Endothelial cell of umbilical vein (primary cell): Measurements from ENCODE around the gene MEGF11. TPM values are rescaled to one million over a fixed set of nuclear protein-coding genes. Genes with fewer than 3 reads are reported as not detected.

Experiments
- BruUV-seq: library from RNA; stranded (reverse); fragments of 400-500 nt; replicated peaks from 2 replicates; lab custom pipeline; 2021; lab: Mats Ljungman, UMichigan
- CTCF ChIA-PET: fragments of 300-600, 350-600 bp; sonication (Branson Sonifier 250); formaldehyde crosslinking; loops from one replicate; lab custom pipeline; 2021; ENCODE audit warnings: antibody characterized with exemption, inconsistent platforms; lab: Charles Lee
- POLR2A ChIA-PET: fragments of 300-600, 350-600 bp; sonication (Branson Sonifier 250); formaldehyde crosslinking; loops from one replicate; lab custom pipeline; 2021; ENCODE audit warnings: antibody characterized with exemption, inconsistent platforms; lab: Charles Lee
- DNase-seq: peaks from one replicate; pipeline ENCODE4 v3.0.0-alpha.2; 2011; ENCODE audit warnings: low read depth, low spot score
- FAIRE-seq: peaks from 2 replicates; lab custom pipeline; 2011; peaks lifted over from hg19 to GRCh38; lab: Jason Lieb, UNC
- H2AFZ ChIP-seq: 2 replicates; pipeline ENCODE4 v1.6.0; 2012; ENCODE audit warnings: low read depth, low read length, control low read depth, inconsistent platforms
- H3K27ac ChIP-seq: 2 replicates; pipeline ENCODE4 v1.5.1; 2011; ENCODE audit warnings: low read depth, mild to moderate bottlenecking, control low read depth, low read length, moderate library complexity; ENCODE audit not compliant: insufficient read depth
- H3K27me3 ChIP-seq, 2 experiments: 2 replicates each; pipeline versions ENCODE4 v1.6.0 to v1.6.1; 2011; ENCODE audit warnings: low read length in 2 of 2, mixed read lengths in 1 of 2; ENCODE audit not compliant: control insufficient read depth in 2 of 2, insufficient read depth in 2 of 2
- H3K36me3 ChIP-seq, 2 experiments: 2 replicates in 1 of 2; 3 replicates in 1 of 2; pipeline ENCODE4 v1.5.1; 2011; ENCODE audit warnings: low read length in 2 of 2, mild to moderate bottlenecking in 1 of 2, moderate library complexity in 1 of 2; ENCODE audit not compliant: control insufficient read depth in 2 of 2, insufficient read depth in 2 of 2; ENCODE audit errors: extremely low read depth in 1 of 2
- H3K4me1 ChIP-seq: 3 replicates; pipeline ENCODE4 v1.5.1; 2011; ENCODE audit warnings: mild to moderate bottlenecking, low read length; ENCODE audit not compliant: control insufficient read depth, insufficient read depth; ENCODE audit errors: extremely low read depth
- H3K4me2 ChIP-seq: 2 replicates; pipeline ENCODE4 v1.6.1; 2011; ENCODE audit warnings: low read length, control low read depth, mixed read lengths; ENCODE audit not compliant: insufficient read depth
- H3K4me3 ChIP-seq, 3 experiments: fragments of 200-600 bp in 1 of 3; sonication (generic), shearing (Covaris generic) in 1 of 3; replicated peaks in 1 of 3; 2 replicates each; pipeline ENCODE4 v1.5.1; 2011 to 2016; ENCODE audit warnings: control low read depth in 3 of 3, low read length in 3 of 3, mild to moderate bottlenecking in 2 of 3, inconsistent platforms in 1 of 3, low read depth in 1 of 3, moderate library complexity in 1 of 3; ENCODE audit not compliant: insufficient read depth in 1 of 3
- H3K79me2 ChIP-seq: 2 replicates; pipeline ENCODE4 v1.6.0; 2012; ENCODE audit warnings: low read length, inconsistent platforms; ENCODE audit not compliant: control insufficient read depth, insufficient read depth
- H3K9ac ChIP-seq: replicated peaks from 2 replicates; pipeline ENCODE3; 2011; ENCODE audit warnings: low read length, control low read depth; ENCODE audit not compliant: insufficient read depth; ENCODE audit errors: extremely low read depth
- H3K9me1 ChIP-seq: replicated peaks from 3 replicates; pipeline ENCODE4 v1.6.0; 2011; ENCODE audit warnings: mild to moderate bottlenecking, low read length; ENCODE audit not compliant: control insufficient read depth, insufficient read depth; ENCODE audit errors: extremely low read depth
- H3K9me3 ChIP-seq: replicated peaks from 2 replicates; pipeline ENCODE4 v1.5.1; 2012; ENCODE audit warnings: low read length, inconsistent platforms; ENCODE audit not compliant: control insufficient read depth, insufficient read depth
- H4K20me1 ChIP-seq: replicated peaks from 2 replicates; pipeline ENCODE3; 2011; ENCODE audit warnings: mild to moderate bottlenecking, low read length; ENCODE audit not compliant: control insufficient read depth, insufficient read depth; ENCODE audit errors: extremely low read depth
- CTCF ChIP-seq, 2 donors: IDR thresholded peaks; 1 replicate in 1 of 2; 2 replicates in 1 of 2; pipeline ENCODE4 v1.5.1; 2011; ENCODE audit warnings: low read length in 2 of 2, mild to moderate bottlenecking in 2 of 2, moderate library complexity in 2 of 2, control low read depth in 1 of 2, inconsistent platforms in 1 of 2, low read depth in 1 of 2; ENCODE audit not compliant: insufficient read depth in 1 of 2; ENCODE audit errors: extremely low read depth in 1 of 2
- EZH2 ChIP-seq: IDR thresholded peaks from 2 replicates; pipeline ENCODE4 v1.6.1; 2012; ENCODE audit warnings: borderline replicate concordance, low read depth, mild to moderate bottlenecking, moderate library complexity, low read length, inconsistent platforms; ENCODE audit not compliant: severe bottlenecking
- FOS ChIP-seq: IDR thresholded peaks from 2 replicates; pipeline ENCODE4 v1.6.1; 2011; ENCODE audit warnings: mild to moderate bottlenecking, low read length, moderate library complexity, borderline replicate concordance; ENCODE audit not compliant: insufficient read depth
- GATA2 ChIP-seq: IDR thresholded peaks from 2 replicates; pipeline ENCODE4 v1.7.0; 2011; ENCODE audit warnings: low read depth, mild to moderate bottlenecking, moderate library complexity, mixed read lengths, low read length; ENCODE audit not compliant: insufficient read length, insufficient read depth
- JUN ChIP-seq: IDR thresholded peaks from 2 replicates; pipeline ENCODE4 v1.6.1; 2011; ENCODE audit warnings: borderline replicate concordance, low read depth; ENCODE audit not compliant: insufficient read length, insufficient read depth
- MAX ChIP-seq: IDR thresholded peaks from 2 replicates; pipeline ENCODE4 v1.6.1; 2011; ENCODE audit not compliant: insufficient read depth, insufficient read length
- MYC ChIP-seq: IDR thresholded peaks from one replicate; pipeline ENCODE4 v1.6.1; 2011; ENCODE audit warnings: mild to moderate bottlenecking, low read depth, low read length
- POLR2A ChIP-seq: IDR thresholded peaks from 2 replicates; pipeline ENCODE4 v1.6.1; 2012; ENCODE audit warnings: low read depth, mild to moderate bottlenecking, control low read depth, low read length
- POLR2AphosphoS5 ChIP-seq: IDR thresholded peaks from 2 replicates; pipeline ENCODE4 v1.6.1; 2012; ENCODE audit warnings: low read depth, mild to moderate bottlenecking, control low read depth, low read length, moderate library complexity; ENCODE audit not compliant: insufficient read depth
- dilution Hi-C: fragments of 300-500 bp; cut with MboI; formaldehyde crosslinking; loops from one replicate; pipeline ENCODE4 v1.15.0; 2019; ENCODE audit warnings: low sequenced_read_pairs; ENCODE audit not compliant: extremely low pct_ligation_motif_present
- intact Hi-C: fragments of 100-400 bp; cut with micrococcal nuclease; formaldehyde crosslinking; loops from one replicate; pipeline ENCODE4 v1.10.0; 2022
- polyA plus RNA-seq, 4 experiments: library from polyadenylated mRNA; depleted of rRNA in 3 of 4; stranded (reverse) in 3 of 4; unstranded in 1 of 4; fragments of >200 nt; gene quantifications; 2 replicates each; pipeline versions ENCODE4 v1.2.1 to v1.2.3, GENCODE V29; 2011 to 2012; ENCODE audit warnings: missing spikeins in 1 of 4
- total RNA-seq: library from RNA; stranded (reverse); gene quantifications from 2 replicates; pipeline ENCODE4 v1.2.3, GENCODE V29; 2021

MEGF11 gene
- total and polyA plus RNA-seq, 2 donors (not counting 3 experiments of a cell fraction or from before 2014, with no cell fraction given): not detected

DNA sequence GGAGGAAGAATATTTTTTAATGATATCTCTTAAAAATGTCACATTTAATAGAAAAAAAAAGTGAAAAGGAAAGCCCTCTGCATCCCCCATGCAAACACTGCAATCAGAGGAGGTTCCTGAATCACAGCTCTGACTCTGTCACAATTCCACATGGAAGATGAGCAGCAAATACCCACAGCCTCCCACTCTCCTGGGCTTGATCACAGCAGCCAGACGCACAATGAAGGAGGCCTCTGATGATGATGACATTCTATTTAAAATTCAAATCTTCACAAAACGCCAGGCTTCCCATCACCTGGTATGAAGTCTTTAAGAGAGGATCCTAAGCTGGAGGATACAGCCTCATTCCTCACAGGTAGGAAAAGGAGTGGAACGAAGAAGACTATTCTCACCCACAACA, 30.7 kb upstream of the MEGF11 start:
- Histone ChIP-seq H4K20me1 (no peaks in the 10 kb centered on the region), H3K4me3 (no peak overlapping the region), H3K27ac (no peak overlapping the region), H3K79me2 (no peaks in the 10 kb centered on the region), H3K4me1 (no peaks in the 10 kb centered on the region), H3K9ac (no peak overlapping the region), H3K9me1 (no peaks in the 10 kb centered on the region), H3K27me3 (peaks cover 0 to 2% of the 10 kb centered on the region in 2 experiments), H3K36me3 (no peaks in the 10 kb centered on the region), H3K4me2 (no peak overlapping the region), H3K9me3 (no peaks in the 10 kb centered on the region), H2AFZ (no peak overlapping the region)
- dilution Hi-C loops: no loop called here
- CTCF ChIA-PET: no interaction called here
- no peak for FAIRE-seq
- DNase-seq: no peak
- POLR2A ChIA-PET: no interaction called here
- TF ChIP-seq POLR2AphosphoS5 (no peak), MAX (no peak), EZH2 (no peak), CTCF (IDR thresholded peaks at IDR 0.05; ENCODE audit: extremely low read depth in 1 of 2, insufficient read depth in 1 of 2, low read depth in 1 of 2, low read length in 2 of 2) (no peak), JUN (no peak), POLR2A (no peak), FOS (no peak), GATA2 (no peak), MYC (no peak)
- BruUV-seq: no TSS peak
- intact Hi-C loops: loop anchor here (10.0 kb wide), 1 partner anchor 369 kb away; no protein-coding TSS in a partner anchor
